H7 (cell line): ENCODE results near the gene TRPC4. TPM values are rescaled to one million over a fixed set of nuclear protein-coding genes. Genes with fewer than 3 reads are reported as not detected.
A peak's percentile ranks its signal among the peaks of the same experiment; 100 is the strongest.
"Not testable (repeated sequence)": the region's sequence is repeated elsewhere in the genome, so short reads cannot be mapped to it uniquely, and the experiment has no call there.

Experiments used
- DNase-seq: peaks from one replicate; pipeline ENCODE4 v3.0.0; 2012
- H3K27me3 ChIP-seq: 2 replicates; pipeline ENCODE4 v1.6.0; 2011; ENCODE audit warnings: mild to moderate bottlenecking, low read length; ENCODE audit not compliant: control insufficient read depth, insufficient read depth
- H3K36me3 ChIP-seq: replicated peaks from 2 replicates; pipeline ENCODE4 v1.5.1; 2011; ENCODE audit warnings: low read length; ENCODE audit not compliant: control insufficient read depth, insufficient read depth
- H3K4me3 ChIP-seq: 2 replicates; pipeline ENCODE4 v1.5.1; 2011; ENCODE audit warnings: low read depth, mild to moderate bottlenecking, control low read depth, low read length, moderate library complexity; ENCODE audit not compliant: insufficient read depth
- total RNA-seq: library from RNA; depleted of rRNA; stranded (reverse); fragments of >200 nt; shearing (Covaris generic); gene quantifications from 2 replicates; pipeline ENCODE4 v1.2.3, GENCODE V29; 2014

The TRPC4 gene
- total RNA-seq, 1 experiment from 2014 or later = 3.8 TPM

GRCh38 chr13:37878496-37878895 is 8.9 kb upstream of the TRPC4 start:
- DNase-seq = no peak
- no peak overlapping the region for H3K4me3 ChIP-seq
- H3K36me3 ChIP-seq = no peaks in the 10 kb centered on the region
- no peaks in the 10 kb centered on the region for H3K27me3 ChIP-seq

- peak; percentile 24 for DNase-seq
- Histone ChIP-seq H3K4me3 (no peak overlapping the region), H3K36me3 (no peaks in the 10 kb centered on the region), H3K27me3 (peaks cover 14% of the 10 kb centered on the region)
Measured at GRCh38 chr13:37870895-37871550, 1.5 kb upstream of the TRPC4 start.

GRCh38 chr13:37870489-37870845 is 895 bp upstream of the TRPC4 start:
- no peak for DNase-seq
- Histone ChIP-seq H3K4me3 (peak overlapping the region; percentile 67), H3K36me3 (no peaks in the 10 kb centered on the region), H3K27me3 (peaks cover 14% of the 10 kb centered on the region)

- peaks cover 14% of the 10 kb centered on the region for H3K27me3 ChIP-seq
- no peak for DNase-seq
- no peaks in the 10 kb centered on the region for H3K36me3 ChIP-seq
- peak overlapping the region; percentile 67 for H3K4me3 ChIP-seq
Measured at GRCh38 chr13:37869506-37869755, 141 bp downstream of the TRPC4 start.

- Histone ChIP-seq H3K27me3 (peaks cover 14% of the 10 kb centered on the region), H3K36me3 (no peaks in the 10 kb centered on the region), H3K4me3 (peak overlapping the region; percentile 67)
- peak; percentile 32 for DNase-seq
Measured at GRCh38 chr13:37868691-37869505, 674 bp downstream of the TRPC4 start.

GRCh38 chr13:37863708-37864107 is 5.9 kb downstream of the TRPC4 start:
- Histone ChIP-seq H3K27me3 (0 out of 2 replicates have a peak, but pooled peaks cover 2% of the 10 kb centered on the region), H3K4me3 (no peak overlapping the region), H3K36me3 (no peaks in the 10 kb centered on the region)
- DNase-seq = no peak

- H3K27me3 ChIP-seq = no peaks in the 10 kb centered on the region
- no peaks in the 10 kb centered on the region for H3K36me3 ChIP-seq
- DNase-seq = no peak
- no peak overlapping the region for H3K4me3 ChIP-seq
Measured at GRCh38 chr13:37835392-37835791, 34.2 kb downstream of the TRPC4 start.

GRCh38 chr13:37833411-37833810 is 36.2 kb downstream of the TRPC4 start:
- Histone ChIP-seq H3K36me3 (no peaks in the 10 kb centered on the region), H3K4me3 (no peak overlapping the region), H3K27me3 (no peaks in the 10 kb centered on the region)
- no peak for DNase-seq

- H3K27me3 ChIP-seq = no peaks in the 10 kb centered on the region
- no peaks in the 10 kb centered on the region for H3K36me3 ChIP-seq
- no peak for DNase-seq
- no peak overlapping the region for H3K4me3 ChIP-seq
Measured at GRCh38 chr13:37816276-37816675, 53.3 kb downstream of the TRPC4 start.

- Histone ChIP-seq H3K36me3 (no peaks in the 10 kb centered on the region), H3K27me3 (no peaks in the 10 kb centered on the region), H3K4me3 (no peak overlapping the region)
- no peak for DNase-seq
Measured at GRCh38 chr13:37811441-37811840, 58.1 kb downstream of the TRPC4 start.

- H3K36me3 ChIP-seq = no peaks in the 10 kb centered on the region
- DNase-seq = no peak
- no peak overlapping the region for H3K4me3 ChIP-seq
- no peaks in the 10 kb centered on the region for H3K27me3 ChIP-seq
Measured at GRCh38 chr13:37806666-37807065, 62.9 kb downstream of the TRPC4 start.

GRCh38 chr13:37797631-37798030 is 71.9 kb downstream of the TRPC4 start:
- Histone ChIP-seq H3K27me3 (no peaks in the 10 kb centered on the region), H3K36me3 (no peaks in the 10 kb centered on the region), H3K4me3 (no peak overlapping the region)
- DNase-seq = no peak

- H3K4me3 ChIP-seq, H3K36me3 ChIP-seq, H3K27me3 ChIP-seq, DNase-seq: not testable (repeated sequence)
Measured at GRCh38 chr13:37796795-37797194, 72.8 kb downstream of the TRPC4 start.

- no peak for DNase-seq
- H3K36me3 ChIP-seq = no peaks in the 10 kb centered on the region
- H3K27me3 ChIP-seq = no peaks in the 10 kb centered on the region
- H3K4me3 ChIP-seq = no peak overlapping the region
Measured at GRCh38 chr13:37795326-37795725, 74.2 kb downstream of the TRPC4 start.

GRCh38 chr13:37791699-37792098 is 77.9 kb downstream of the TRPC4 start:
- Histone ChIP-seq H3K36me3 (no peaks in the 10 kb centered on the region), H3K4me3 (no peak overlapping the region), H3K27me3 (no peaks in the 10 kb centered on the region)
- no peak for DNase-seq
